SKM-1 treated with dmso at 0.1 percent for 144 hours (cell line): ENCODE data around the gene EXOC4.
"Not testable (repeated sequence)": the region's sequence is repeated elsewhere in the genome, so short reads cannot be mapped to it uniquely, and the experiment has no call there.

Experiments
- DNase-seq: peaks from one replicate; lab custom pipeline; 2025; ENCODE audit not compliant: unreplicated experiment; lab: John Stamatoyannopoulos, UW

The EXOC4 gene

DNA sequence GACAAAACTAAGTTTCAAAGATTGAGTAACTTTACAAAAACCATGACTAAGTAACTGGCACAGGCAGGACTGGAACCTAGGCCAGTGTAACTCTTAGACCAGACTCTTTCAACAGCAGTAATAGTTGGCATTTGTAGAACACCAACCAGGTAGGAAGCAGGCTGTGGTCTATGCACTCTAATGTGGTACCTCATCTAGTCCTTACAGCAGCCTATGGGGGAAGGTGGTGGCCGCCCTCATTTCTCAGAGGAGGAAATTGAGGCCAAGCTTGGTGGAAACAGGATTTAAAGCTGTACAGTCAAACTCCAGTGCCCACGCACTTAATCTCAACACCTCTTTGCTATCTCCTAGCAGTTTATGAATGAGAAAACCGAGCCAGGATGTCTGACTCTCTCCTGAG lies 708.8 kb downstream of the EXOC4 start:
- DNase-seq: no peak

DNA sequence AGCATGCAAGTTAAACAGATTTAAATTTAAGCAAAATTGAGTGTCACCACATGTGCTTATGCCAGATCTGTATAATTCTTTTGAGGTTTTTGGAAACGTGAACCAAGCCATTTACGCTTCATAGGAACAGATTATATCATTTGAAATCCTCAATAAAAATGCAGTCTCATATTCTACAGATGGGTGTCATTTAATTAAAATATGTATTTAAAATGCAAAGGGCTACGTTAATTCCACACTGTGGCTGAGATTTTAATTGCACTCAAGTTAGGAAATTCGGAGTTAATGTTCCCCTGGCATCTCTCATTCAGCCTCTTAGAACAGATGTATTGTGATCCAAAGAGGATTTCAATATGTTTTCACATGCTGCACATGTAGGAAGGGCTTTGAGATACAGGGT lies 709.8 kb downstream of the EXOC4 start:
- no peak for DNase-seq

DNA sequence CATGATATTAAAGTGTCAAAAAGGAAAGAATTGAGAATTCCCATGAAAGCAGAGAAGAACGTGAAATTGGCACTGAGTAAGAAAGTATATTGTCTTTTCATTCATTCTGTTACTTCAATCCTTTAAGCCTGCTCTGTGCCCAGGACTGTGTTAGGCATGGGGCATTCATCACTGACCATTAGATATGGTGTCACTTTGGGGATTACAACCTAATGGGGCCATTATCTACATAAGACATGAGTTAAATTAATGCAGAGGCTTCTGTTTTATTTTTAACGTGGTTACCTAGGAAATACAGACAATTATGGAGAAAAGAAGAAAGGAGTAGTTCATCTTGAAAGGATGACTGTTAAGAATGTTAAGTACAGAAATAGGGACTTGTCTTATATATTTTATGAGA lies 710.8 kb downstream of the EXOC4 start:
- no peak for DNase-seq

DNA sequence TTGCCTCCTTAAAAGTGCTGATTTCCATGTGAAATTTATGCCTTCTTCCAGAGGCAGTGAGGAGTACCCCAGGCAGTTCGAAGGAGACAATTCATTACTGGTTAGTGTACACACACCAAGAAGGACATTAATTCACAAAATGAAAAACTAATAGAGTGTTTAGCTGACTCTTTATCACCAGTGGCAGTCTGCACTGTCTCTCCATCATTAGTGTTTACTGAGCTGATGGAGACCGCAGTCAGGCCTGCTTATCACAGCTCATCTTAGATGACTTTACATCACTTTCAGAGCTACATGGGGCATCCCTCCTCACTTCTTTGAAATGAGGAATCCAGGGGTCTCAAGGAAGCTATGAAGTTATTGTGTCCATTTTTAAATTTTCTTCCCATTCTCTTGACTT lies 718.7 kb downstream of the EXOC4 start:
- DNase-seq: no peak

DNA sequence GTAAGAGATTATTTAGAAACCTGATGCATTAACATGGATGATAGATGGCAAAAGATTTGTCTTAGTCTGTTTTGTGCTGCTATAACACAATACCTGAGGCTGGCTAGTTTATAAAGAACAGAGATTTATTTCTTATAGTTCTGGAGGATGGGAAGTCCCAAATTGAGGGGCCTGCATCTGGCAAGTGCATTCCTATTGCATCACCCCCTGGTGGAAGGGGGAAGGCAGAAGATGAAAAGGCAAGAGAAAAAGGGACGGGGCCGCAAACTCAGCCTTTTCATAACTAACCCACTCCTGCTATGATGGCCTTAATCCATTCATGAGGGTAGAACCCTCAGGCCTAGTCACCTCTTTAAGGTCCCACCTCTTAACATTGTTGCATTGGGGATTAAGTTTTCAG lies 720.8 kb downstream of the EXOC4 start:
- DNase-seq: no peak

DNA sequence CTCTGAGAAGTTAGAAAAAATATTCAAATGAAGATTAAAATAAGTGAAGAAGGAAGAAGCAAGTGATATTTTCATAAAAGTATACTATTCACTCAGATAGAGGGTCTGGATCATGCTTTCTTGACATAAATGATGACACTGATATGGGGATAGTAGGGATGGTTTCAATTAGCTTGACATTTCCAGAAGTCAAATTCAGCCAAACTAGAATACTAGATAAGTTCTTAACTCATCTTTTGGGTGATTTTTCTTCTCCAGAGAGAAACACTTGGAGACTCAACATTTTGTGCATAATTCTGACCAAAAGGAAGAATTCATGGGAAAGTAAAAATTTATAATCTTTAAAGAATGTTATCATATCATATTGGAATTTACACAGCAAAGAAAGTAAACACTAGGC lies 722.3 kb downstream of the EXOC4 start:
- DNase-seq: no peak

DNA sequence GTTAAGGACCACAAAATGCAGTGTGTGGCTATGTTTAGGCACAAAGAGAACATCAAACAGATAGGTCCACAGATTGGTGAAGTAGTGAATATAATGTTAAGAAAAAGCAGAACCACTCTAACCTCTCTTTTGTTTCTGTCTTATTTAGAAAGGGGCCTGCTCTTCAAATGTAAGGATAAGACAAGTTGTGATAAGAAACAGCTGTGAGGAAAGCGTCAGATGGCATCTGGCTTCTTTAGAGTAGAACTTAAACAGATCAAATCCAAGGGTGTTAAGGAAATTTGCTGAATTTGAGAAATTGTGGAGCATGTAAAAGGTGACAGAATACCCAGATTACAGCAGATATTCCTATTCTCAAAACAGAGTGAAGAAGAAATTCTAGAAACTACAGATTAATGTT lies 723.3 kb downstream of the EXOC4 start:
- no peak for DNase-seq

DNA sequence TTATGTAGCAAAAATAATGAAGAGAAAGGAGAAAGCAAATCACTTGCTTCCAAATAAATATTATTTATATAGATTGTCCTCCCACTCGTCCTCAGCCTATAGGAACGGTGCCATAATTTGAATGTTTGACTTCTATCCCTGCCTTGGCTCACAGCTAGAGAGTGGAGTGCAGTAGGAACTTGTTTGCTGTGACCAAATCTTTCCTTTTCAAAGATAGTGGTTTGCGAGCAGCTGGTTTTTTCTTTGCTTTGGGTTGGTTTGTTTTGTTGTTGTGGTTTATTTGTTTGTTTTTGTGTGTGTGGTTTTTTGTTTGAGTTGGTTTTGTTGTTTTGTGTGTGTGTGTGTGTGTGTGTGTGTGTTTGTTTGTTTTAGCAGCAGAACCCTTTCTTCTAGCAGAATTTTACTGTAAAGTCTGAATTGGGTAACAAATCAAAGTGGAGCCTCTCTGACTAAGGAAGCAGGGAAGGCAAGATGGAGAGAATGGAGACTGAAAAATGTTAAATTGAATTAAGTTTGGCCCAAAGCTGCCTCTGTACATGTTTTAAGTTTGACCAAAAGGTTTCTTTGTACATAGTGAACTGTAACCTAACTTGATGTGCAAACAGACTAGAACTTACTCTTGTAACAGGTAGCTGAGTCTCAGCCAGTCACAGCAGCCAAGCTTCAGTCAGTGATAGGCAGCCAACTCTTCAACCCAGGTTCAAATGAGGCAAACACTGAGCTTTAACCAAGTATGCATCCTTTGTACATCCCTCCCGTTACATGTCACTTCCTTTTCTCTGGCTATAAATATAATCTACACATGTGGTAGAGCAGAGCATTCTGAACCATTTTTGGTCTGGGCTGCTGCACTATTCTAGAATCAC lies 724.8 kb downstream of the EXOC4 start:
- DNase-seq: no peak

DNA sequence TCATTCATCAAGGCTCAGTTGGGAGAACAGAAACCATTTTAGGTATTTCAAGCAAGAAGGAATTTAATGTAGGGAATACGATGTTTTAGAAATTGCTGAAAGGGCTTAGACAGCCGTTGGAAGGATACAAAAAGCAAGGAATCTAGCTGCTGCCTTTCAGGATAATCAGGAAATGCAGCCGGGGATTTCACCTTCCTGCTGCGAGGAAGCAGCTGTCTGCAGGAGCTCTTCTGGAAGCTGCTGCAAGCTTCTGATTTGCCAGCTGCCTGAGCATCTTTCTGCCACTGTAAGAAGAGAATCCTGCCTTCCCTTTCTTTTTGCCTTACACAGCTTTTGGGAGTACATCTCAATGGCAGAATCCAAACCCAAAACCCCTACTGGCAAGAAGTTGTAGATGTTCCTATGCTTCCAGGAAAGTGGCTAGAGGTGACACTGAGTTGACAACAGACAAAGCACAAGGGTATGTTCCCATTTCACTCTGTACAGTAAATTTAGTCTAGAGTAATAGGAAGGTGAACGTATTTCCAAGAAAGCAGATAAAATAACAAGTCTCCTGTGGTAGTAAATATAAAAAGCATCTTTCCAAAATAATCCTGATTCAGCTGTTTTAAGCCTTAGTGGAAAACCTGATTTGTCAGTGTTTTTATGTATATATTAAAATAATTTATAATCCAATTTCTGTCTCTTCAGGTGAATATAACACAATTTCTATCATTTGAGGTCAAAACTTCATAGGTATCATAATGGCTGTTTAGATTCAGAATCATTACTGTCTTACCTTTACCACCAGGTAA lies 725.8 kb downstream of the EXOC4 start:
- DNase-seq: no peak

DNA sequence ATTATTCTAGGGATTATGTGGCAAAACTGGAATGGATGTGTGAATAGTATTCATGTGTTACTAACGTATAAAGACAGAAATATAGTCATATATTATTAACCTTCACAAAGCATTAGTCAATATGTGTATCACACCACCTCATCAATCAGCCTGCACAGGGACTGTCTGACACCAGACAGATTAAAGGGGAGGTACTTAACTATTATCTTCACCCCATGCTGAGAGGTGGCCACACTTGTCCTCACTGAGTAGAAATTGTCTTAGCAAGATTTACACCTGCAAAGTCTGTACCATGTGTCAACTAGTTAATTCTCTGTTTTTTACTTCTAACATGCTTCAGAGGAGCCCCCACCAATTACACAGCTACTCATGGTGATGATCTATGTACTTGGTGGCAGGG lies 727.9 kb downstream of the EXOC4 start:
- no peak for DNase-seq

DNA sequence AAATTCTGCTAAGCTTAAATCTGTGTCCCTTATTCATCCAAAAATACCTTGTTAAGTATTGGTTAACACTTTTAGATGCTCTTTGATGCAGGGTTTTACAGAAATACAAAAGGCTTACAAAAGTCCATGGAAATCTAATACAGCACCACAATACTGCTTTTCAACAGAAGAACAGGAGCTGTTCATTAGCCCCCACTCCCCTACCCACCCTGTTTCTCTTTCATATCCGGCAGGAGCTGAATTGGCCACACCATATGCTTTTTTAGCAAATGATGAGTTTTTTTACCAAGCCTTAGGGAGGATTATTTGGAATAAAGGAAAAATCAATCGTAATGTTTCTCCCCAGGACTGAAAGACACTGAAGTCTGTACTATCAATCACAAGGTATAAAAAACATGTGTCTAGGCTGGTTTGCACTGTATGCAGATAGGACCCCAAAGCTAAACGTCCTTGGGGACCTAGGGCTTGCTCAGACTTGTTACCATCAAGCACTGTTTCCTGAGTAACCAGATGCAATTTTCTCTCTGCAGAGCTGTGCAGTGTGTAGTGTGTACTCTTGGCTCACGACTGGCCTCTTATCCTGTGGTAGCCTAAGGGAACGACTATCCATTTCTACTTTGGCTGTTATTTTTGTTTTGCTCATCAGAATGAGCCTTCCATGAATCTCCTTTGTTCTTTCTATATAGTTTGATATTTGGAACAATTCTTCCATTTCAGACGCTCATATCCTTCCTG lies 731.0 kb downstream of the EXOC4 start:
- no peak for DNase-seq

DNA sequence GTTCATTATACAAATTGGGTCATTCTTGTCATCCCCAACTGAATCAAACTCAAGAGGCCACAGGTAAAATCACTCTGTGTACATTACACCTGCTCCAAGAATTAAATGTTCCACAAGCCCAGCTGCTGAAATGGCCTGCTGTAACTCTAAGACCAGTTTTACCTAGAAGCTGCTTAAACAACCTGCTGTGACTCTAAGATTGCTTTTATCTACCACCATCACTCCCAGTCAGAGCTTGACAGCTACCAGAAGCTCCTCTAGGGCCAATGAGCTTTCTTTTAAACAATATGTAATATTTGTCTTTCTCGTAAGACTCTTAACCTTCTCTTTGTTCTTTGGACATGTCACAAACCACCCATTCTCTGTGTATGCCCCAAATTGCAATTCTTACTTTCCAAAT lies 732.4 kb downstream of the EXOC4 start:
- DNase-seq: no peak

DNA sequence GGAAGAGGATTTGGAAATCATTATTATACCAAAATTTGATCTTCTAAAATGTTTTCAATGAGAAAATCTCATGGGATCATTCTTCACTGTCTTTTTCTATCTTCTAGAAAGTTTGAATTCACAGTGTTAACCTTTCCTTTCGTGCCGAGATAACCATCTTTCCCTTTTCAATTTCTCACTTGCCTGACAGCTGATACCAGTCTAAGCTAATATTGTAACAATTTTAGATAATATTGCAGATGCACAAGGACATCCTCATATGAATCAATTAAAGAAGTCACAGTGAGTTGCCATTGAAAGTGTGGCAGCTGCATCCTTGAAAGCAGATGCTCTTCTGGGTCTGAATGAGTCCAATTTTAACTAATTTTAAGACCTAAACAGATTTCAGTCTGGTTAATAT lies 734.7 kb downstream of the EXOC4 start:
- DNase-seq: no peak

DNA sequence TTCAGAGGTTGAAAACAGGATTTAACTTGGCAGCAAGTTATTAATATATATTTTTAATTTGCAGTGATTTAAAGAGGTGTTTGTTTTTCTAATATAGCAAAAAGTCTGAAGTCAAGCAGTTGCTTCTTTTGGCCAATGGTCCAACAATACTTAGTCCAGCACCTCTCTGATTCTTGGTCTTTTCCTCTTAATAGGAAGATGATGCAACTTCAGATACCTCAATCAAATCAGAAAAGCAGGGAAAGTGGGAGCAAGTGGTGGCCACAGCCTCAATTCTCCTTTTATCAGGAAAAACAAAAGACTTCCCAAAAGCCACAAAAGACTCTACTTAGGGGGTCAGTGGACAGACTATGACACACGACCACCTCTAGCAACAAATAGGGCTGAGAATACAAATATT lies 740.7 kb downstream of the EXOC4 start:
- DNase-seq: no peak

DNA sequence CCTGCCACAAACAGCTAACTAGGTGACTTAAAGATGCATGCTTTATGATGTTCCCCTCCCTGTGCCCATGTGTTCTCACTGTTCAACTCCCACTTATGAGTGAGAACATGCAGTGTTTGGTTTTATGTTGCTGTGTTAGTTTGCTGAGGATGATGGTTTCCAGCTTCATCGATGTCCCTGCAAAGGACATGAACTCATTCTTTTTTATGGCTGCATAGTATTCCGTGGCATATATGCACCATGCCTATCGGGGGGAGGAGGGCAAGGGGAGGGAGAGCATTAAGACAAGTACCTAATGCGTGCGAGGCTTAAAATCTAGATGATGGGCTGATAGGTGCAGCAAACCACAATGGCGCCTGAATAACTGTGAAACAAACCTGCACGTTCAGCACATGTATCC lies 741.2 kb downstream of the EXOC4 start:
- not testable (repeated sequence) for DNase-seq

DNA sequence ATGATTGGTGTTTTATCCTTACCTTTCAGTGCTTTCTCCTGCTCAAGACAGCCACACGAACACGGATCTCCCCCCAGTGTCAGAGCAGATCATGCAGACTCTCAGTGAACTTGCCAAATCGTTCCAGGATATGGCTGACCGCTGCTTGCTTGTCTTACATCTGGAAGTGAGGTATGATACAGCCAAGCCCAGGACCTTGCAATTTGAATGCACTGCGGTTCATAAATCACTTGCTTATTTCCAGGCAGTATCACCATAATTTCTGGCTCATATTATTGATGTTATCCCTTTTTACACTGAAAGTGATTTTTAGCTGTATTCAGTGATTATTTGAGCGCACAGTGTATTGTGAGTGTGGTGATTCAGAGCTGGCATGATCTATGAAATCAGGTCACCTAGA lies 744.6 kb downstream of the EXOC4 start:
- no peak for DNase-seq

DNA sequence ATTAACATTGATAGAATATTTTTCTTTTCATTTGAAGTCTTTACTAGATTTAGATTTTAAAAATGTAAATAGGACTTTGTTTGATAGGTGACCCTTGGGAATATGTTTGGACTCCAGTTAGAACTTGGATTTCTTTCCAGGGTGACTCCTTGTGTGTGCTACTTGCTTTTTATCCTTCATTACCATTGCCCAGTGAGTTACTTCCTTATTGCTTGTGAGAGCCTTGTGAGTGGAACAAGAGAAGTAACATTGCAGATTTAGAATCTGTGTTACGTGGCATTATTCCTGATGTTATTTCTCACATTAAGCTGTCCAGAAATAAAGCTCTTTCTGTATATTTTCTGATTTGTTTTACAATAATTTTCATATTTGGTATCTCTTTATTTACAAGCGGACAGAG lies 746.3 kb downstream of the EXOC4 start:
- no peak for DNase-seq

DNA sequence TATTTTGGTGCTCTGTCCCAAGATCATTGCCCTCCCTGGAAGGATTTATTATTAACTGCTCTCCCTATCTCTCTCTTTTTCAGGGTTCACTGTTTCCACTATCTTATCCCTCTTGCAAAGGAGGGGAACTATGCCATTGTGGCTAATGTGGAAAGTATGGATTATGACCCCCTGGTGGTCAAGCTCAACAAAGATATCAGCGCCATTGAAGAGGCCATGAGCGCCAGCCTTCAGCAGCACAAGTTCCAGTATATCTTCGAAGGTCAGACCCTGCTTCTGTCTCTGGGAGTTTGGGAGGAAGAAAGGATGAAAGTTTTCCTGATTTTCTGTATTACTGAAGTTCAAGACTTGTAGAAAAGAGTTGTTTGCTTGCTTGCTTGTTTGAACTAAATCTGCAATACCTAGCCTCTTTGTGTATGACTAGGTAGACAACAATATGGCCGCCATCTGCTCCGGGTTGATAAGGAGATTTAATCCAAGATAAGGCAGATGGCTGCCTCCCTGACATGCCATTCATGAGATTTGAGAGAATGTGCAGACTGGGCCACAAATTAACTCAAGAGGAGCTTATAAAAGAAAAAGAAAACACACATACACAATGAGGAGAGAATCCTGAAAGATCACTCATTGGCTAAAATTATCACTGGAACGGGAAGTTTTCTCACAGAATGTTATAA lies 752.1 kb downstream of the EXOC4 start:
- DNase-seq: no peak

DNA sequence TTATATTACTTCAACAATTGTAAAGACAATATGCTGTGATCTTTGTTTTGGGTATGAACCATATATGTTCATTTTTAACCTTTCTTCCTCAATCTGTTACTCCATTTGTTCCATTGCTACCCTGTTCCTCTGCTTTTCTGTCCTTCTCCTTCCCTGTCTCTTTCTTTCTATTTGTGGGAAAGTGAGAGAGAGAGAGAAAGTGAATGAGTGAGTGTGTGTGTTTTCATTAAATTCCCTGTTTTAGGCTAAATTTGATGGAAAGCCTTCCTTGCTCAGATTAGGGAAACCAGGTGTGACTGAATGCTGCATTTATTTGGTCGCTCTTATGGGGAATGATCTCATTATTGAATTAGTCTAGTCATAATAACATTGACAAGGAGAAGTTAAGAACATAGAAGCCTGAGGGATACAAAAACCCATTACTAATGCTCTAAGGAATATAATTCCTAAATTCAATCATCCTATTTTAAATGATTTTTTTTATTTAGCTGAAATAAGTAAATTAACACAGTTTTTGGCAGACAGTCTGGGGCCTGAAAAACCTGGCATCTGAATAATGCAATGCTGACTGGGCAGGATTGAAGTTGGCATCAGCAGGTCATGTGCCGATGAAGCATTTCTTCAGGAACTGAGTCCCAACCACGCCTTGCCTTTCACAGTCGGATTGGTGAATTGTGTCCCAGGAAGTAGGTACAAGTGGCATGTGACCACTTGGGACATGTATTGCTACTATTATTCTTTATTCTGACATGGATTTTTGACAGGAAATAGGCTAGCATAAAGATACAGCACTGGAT lies 756.6 kb downstream of the EXOC4 start:
- no peak for DNase-seq

DNA sequence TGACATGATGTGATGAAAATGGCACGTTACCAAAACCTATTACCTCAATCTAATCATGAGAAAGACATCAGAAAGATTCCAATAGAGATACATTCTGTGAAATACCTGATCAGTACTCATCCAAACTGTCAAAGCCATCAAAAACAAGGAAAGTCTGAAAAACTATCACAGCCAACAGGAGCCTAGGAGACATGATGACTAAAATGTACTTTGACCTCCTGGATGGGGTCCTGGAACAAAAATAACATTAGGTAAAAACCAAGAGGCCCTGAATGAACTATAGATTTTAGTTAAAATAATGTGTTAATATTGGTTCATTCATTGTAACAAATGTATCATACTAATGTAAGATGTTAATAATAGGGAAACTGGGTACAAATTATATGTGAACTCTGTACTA lies 760.4 kb downstream of the EXOC4 start:
- no peak for DNase-seq
